ENCODE results near the gene HFE. TPM values are rescaled to one million over a fixed set of nuclear protein-coding genes. Genes with fewer than 3 reads are reported as not detected.

HFE gene
- total and polyA plus RNA-seq, 2 of the 13 experiments (the other 11 are each of a cell fraction or from before 2014, with no cell fraction given), result 3.7 to 6.3 TPM

- TF ChIP-seq ZNF891 (CRISPR knock-in tag; IDR thresholded peaks at IDR 0.05) (no peak), PBX2 (CRISPR knock-in tag; IDR thresholded peaks at IDR 0.05) (peak; percentile 50; the same call in 1 of the 2 replicates), ZNF329 (CRISPR knock-in tag; IDR thresholded peaks at IDR 0.05; ENCODE audit: low read depth) (no peak), SMAD3 (CRISPR knock-in tag; IDR thresholded peaks at IDR 0.05) (no peak), PHF5A (CRISPR knock-in tag; IDR thresholded peaks at IDR 0.05; ENCODE audit: low read depth, unreplicated experiment) (peak; percentile 10), U2AF1 (optimal IDR thresholded peaks at IDR 0.05; ENCODE audit: low read depth, low read length) (no peak), ZNF136 (CRISPR knock-in tag; IDR thresholded peaks at IDR 0.05; ENCODE audit: low read depth) (no peak), FOXJ3 (CRISPR knock-in tag; IDR thresholded peaks at IDR 0.05; ENCODE audit: borderline replicate concordance) (no peak), IRF9 (CRISPR knock-in tag; IDR thresholded peaks at IDR 0.05; ENCODE audit: borderline replicate concordance) (no peak), POLR2A (IDR thresholded peaks at IDR 0.05; ENCODE audit: insufficient read depth in 1 of 2, low read depth in 2 of 2, low read length in 2 of 2) (no peak), ELF1 (CRISPR knock-in tag; IDR thresholded peaks at IDR 0.05) (peak; percentile 20; the same call in 1 of the 2 replicates), NR3C1 (CRISPR knock-in tag; IDR thresholded peaks at IDR 0.05) (no peak), TBX2 (CRISPR knock-in tag; IDR thresholded peaks at IDR 0.05; ENCODE audit: borderline replicate concordance) (no peak), ZNF503 (CRISPR knock-in tag; IDR thresholded peaks at IDR 0.05) (no peak), ZSCAN30 (CRISPR knock-in tag; IDR thresholded peaks at IDR 0.05) (peak; percentile 59; the same call in 1 of the 2 replicates), KDM5A (IDR thresholded peaks at IDR 0.05; ENCODE audit: borderline replicate concordance, low read length) (no peak), EEA1 (CRISPR knock-in tag; IDR thresholded peaks at IDR 0.05; ENCODE audit: borderline replicate concordance) (no peak), BRCA1 (CRISPR knock-in tag; IDR thresholded peaks at IDR 0.05) (no peak)
These were observed 16.0 kb downstream of the HFE start (continued) for GRCh38 chr6:26103141-26103769.
